NCI-H1417 (cell line): ENCODE data around the gene MREG.
"Not testable (repeated sequence)": the region's sequence is repeated elsewhere in the genome, so short reads cannot be mapped to it uniquely, and the experiment has no call there.

Source experiments
- DNase-seq, 3 experiments: peaks; one replicate each; lab custom pipeline; 2025; lab: John Stamatoyannopoulos, UW

Gene MREG

GRCh38 chr2:215988556-215989207 lies 24.7 kb downstream of the MREG start:
- DNase-seq = not testable (repeated sequence)

DNA sequence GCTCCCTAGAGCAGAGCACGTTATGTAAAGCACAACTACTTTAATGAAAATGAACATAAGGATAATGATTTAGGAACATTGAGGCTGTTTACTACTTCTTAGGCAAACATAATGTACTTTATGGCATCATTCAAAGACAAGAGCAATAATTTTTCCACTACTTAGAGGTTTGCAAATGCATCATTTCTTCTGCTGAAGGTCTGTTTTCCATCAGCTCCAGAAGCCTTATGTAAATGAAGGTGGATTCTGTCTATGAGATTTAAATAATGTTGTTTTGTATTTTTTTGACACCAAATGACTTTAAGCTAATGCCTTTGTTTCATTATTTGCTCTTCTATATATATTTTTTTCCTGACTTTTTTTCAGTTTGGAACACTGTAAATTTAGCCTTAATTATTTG lies 28.1 kb downstream of the MREG start:
- no peak for DNase-seq

GRCh38 chr2:215984661-215985060 lies 28.7 kb downstream of the MREG start:
- no peak for DNase-seq

GRCh38 chr2:215983581-215984351 lies 29.6 kb downstream of the MREG start:
- DNase-seq = no peak

- DNase-seq = peak in 1 of 3 experiments; percentile 11
These were observed 30.9 kb downstream of the MREG start for GRCh38 chr2:215982465-215982875.

- DNase-seq = no peak
These were observed 32.2 kb downstream of the MREG start for GRCh38 chr2:215981115-215981514.

DNA sequence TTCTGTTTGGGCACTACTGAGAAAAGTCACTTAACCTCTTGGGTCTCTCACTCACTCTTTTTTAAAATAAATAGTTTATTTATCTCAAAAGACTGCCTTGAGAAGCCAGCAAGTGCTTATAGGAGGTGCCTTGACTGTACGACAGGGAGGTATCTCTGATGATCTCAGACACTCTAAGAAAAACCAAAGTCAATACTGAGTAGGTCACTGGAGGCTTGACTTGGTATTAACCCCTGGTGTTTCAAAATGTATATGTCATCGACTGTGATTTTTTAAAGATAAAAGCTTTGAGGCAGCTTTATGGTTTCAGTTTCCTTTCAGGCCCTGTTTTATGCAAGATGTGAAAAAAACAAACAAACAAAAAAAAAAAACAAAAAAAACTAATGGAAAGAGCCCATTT lies 33.7 kb downstream of the MREG start:
- no peak for DNase-seq

- no peak for DNase-seq
These were observed 38.5 kb downstream of the MREG start for GRCh38 chr2:215974700-215975429.

DNA sequence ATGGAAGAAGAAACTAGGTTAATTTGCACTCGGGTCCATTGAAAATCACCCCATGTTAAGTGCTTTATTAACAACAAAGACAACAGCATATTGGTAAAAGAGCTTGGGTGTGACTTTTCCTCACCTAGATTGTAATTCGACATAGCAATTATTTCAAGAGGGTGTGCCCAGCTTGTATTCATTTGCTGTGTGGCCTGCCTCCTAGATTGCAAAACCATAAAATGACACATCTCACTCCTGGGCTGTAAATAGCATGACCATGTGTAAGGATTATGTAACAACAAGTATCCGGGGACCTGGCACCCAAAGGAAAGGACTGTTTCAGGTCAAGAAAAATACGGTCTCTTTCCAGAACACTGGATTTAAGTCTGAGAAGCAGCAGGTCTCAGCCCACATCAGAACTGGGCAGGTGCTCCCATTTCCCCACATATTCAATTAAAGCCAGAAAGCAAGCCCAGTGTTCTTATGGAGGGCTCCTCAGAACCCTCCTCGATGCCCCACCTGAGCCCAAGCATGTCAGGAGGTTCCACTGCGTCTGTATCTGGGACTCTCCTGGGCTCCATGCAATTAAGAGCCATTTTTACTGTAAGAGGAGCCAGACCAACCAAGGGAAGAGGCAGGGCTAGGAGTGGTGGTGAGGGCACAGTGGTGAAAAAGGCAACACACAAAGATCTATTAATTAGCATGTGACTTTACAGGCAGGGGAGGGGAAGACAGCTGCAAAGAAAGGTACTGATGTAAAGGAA lies 39.2 kb downstream of the MREG start:
- DNase-seq = peak in 2 of 3 experiments; percentile 14 to 59

- DNase-seq = no peak
These were observed 40.1 kb downstream of the MREG start for GRCh38 chr2:215973145-215973792.

DNA sequence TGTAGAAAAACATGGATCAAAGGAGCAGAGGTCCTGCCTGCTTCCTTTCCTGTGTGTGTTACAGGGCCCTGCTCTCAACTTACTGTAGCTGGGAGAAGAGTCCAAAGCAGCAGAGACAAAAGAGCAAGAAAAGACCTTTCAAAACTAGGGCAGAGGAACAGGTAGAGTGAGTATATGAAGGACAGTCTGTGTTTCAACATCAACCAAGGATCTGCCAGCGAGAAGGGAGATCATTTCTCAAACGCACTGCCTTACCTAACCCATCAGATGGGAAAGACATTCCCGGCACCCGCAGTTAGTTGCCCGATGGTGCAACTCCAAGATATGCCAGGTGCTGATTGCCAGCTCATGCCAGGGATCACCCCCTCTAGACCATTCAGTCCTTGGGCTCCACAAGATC lies 41.7 kb downstream of the MREG start:
- no peak for DNase-seq

DNA sequence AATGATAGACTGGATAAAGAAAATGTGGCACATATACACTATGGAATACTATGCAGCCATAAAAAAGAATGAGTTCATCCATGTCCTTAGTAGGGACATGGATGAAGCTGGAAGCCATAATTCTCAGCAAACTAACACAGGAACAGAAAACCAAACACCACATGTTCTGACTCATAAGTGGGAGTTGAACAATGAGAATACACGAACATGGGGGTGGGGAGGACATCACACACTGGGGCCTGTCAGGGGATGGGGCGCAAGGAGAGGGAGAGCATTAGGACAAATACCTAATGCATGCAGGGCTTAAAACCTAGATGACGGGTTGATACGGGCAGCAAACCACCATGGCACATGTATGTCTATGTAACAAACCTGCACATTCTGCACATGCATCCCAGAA lies 42.5 kb downstream of the MREG start:
- DNase-seq = not testable (repeated sequence)

DNA sequence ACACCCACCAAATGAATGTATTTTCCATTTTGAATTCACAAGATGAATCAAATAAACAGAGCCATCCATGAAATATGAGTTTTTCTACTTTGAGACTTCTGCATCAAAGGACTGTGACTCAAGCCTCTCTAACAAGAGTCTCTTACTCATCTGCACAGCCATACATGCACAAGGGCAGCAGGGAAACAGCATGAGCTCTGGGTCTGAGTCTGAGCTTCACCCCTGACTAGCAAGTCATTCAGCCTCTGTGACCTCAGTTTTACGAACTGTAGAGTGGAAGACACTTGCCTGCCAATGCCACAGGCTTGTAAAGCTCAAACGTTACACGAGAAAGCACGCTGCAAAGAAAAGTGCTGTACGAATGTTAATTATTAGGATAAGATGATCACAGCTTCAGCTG lies 42.9 kb downstream of the MREG start:
- DNase-seq = no peak

- DNase-seq = no peak
These were observed 44.1 kb downstream of the MREG start for GRCh38 chr2:215969131-215969841.

- DNase-seq = no peak
These were observed 44.9 kb downstream of the MREG start for GRCh38 chr2:215968499-215968898.

DNA sequence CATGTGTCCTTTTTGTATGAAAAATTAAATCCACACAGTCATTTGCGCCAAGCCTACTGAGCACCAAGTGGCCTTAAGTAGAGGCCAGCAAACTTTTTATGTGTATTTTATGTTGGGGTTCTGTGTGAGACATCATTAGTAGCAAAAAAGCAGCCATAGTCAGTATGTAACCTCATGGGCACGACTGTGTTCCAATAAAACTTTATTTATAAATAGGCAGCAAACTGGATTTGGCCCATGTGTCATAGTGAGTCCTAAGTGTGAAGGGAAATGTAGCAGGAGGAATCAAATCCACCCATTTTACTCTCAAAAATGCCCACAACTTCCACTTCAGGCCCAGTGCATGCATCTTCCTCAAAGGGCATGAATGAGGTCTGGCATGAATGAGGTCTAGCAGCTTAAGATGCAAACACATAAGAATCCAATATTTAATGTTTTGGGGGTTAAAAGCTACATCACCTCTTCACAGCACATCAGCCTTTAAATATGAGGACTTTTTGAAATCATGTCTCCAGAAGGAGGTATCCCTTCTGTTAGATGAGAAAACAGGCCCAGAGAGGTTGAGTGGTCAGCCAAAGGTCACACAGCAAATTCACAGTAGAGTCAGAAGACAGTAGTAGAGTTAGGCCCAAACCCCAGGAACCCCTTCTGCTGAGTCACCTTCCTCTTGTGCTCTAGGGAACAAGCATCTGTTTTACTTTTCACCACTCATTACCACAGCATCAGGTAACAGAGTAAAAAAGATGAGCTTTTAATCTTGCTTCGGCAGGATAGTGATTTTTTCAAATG lies 45.6 kb downstream of the MREG start:
- DNase-seq = no peak

- DNase-seq = peak in 1 of 3 experiments; percentile 35
These were observed 46.4 kb downstream of the MREG start for GRCh38 chr2:215966951-215967350.

DNA sequence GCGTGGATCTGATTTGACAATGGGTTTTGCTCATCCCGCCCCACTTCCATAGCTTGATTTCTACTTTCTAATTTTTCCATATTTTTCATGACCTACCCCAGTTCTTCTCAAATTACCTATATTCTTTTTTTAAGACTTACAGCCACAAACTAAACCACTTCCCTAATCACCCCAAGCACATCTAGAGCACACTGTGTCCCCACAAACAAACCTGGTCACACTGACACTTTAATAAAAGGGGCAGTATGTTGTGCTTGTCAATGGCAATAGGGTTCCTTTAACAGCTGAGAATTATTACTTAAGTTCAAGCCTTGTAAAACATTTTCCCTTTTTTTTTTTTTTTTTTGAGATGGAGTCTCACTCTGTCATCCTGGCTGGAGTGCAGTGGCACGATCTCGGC lies 47.1 kb downstream of the MREG start:
- DNase-seq = no peak

- DNase-seq = peak in 1 of 3 experiments; percentile 7
These were observed 47.7 kb downstream of the MREG start for GRCh38 chr2:215965532-215966165.

DNA sequence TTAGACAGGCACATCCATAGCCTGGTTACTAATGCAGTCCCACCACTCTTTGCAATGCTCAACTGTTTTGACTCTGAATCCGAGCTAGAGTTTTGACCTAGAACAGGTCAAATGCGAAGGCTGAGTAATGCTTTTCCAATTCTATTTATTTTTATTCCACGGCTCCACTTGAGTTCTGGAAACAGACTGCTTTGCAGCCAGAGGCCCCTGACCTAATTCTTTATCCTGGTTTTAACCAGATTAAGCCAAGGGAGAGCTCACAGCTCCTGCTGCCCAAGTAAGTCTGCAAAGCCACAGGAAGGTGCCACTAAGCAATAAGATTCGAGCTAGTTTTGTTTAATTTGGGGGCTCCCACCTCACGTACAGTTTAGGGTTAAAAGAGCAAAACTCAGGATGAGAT lies 51.4 kb downstream of the MREG start:
- no peak for DNase-seq
